HCT116 (cell line): ENCODE data around the gene CRYGC. TPM values are rescaled to one million over a fixed set of nuclear protein-coding genes. Genes with fewer than 3 reads are reported as not detected.
"Not testable (repeated sequence)": the region's sequence is repeated elsewhere in the genome, so short reads cannot be mapped to it uniquely, and the experiment has no call there.

Experiments used
- ATAC-seq: fragments of 200-7000 bp; cut with Tn5 transposase; 2 replicates; pipeline ENCODE4 v1.9.1; 2020; ENCODE audit warnings: mild to moderate bottlenecking, moderate library complexity
- BruUV-seq: library from RNA; stranded (reverse); fragments of 400-500 nt; replicated peaks from 2 replicates; lab custom pipeline; 2021; lab: Mats Ljungman, UMichigan
- CTCF ChIA-PET: fragments of 300-600 bp; sonication (Branson Sonifier 250); formaldehyde crosslinking; loops from one replicate; lab custom pipeline; 2021; ENCODE audit warnings: antibody characterized with exemption; lab: Charles Lee
- POLR2A ChIA-PET: fragments of 300-600, 350-600 bp; sonication (Branson Sonifier 250); formaldehyde crosslinking; loops from one replicate; lab custom pipeline; 2021; ENCODE audit warnings: antibody characterized with exemption; lab: Charles Lee
- RAD21 ChIA-PET, 2 experiments: fragments of 300-600 bp; sonication (Branson Sonifier 250); formaldehyde crosslinking; loops; one replicate each; lab custom pipeline; 2023; ENCODE audit warnings: low total read pairs in 2 of 2; ENCODE audit not compliant: uncharacterized antibody in 2 of 2, unreplicated experiment in 2 of 2, low non-redundant PET in 1 of 2; lab: Charles Lee
- DNase-seq: peaks from one replicate; pipeline ENCODE4 v3.0.0-alpha.2; 2010; ENCODE audit warnings: low read depth, low spot score
- H2AFZ ChIP-seq: fragments of 200-600 bp; shearing (Covaris generic), sonication (generic); 2 replicates; pipeline ENCODE4 v1.6.1; 2017; ENCODE audit warnings: low read depth, mixed run types, mixed read lengths, antibody characterized with exemption, low read length; ENCODE audit not compliant: poor library complexity, severe bottlenecking
- H3K27ac ChIP-seq: 2 replicates; pipeline ENCODE4 v1.5.1; 2012; ENCODE audit warnings: low read depth, low read length
- H3K27me3 ChIP-seq: fragments of 200-600 bp; sonication (generic); 2 replicates; pipeline ENCODE4 v1.6.1; 2016; ENCODE audit warnings: mixed run types, low read length, mixed read lengths; ENCODE audit not compliant: insufficient read depth
- H3K36me3 ChIP-seq, 2 experiments: fragments of 200-500 bp in 1 of 2; fragments of 200-600 bp in 1 of 2; sonication (Bioruptor generic) in 1 of 2; sonication (generic) in 1 of 2; 2 replicates each; pipeline versions ENCODE4 v1.5.1 to v1.6.1; 2014 to 2016; ENCODE audit warnings: low read length in 2 of 2, inconsistent platforms in 1 of 2, mixed read lengths in 1 of 2, mixed run types in 1 of 2; ENCODE audit not compliant: insufficient read depth in 2 of 2, control insufficient read depth in 1 of 2
- H3K4me1 ChIP-seq, 2 experiments: fragments of 200-600 bp in 1 of 2; sonication (generic) in 1 of 2; 2 replicates each; pipeline versions ENCODE4 v1.5.1 to v1.6.1; 2012 to 2017; ENCODE audit warnings: low read length in 2 of 2, inconsistent platforms in 1 of 2, mild to moderate bottlenecking in 1 of 2, mixed read lengths in 1 of 2, mixed run types in 1 of 2, moderate library complexity in 1 of 2; ENCODE audit not compliant: insufficient read depth in 2 of 2, control insufficient read depth in 1 of 2
- H3K4me2 ChIP-seq: fragments of 200-600 bp; sonication (generic); 2 replicates; pipeline ENCODE4 v1.6.1; 2017; ENCODE audit warnings: mixed run types, low read length, mixed read lengths
- H3K4me3 ChIP-seq, 2 experiments: fragments of 200-600 bp in 1 of 2; sonication (generic) in 1 of 2; replicated peaks in 1 of 2; 2 replicates each; pipeline ENCODE4 v1.5.1; 2011 to 2016; ENCODE audit warnings: low read length in 2 of 2, control low read depth in 1 of 2, low read depth in 1 of 2, mild to moderate bottlenecking in 1 of 2, mixed read lengths in 1 of 2, mixed run types in 1 of 2
- H3K79me2 ChIP-seq: fragments of 200-600 bp; sonication (generic); 2 replicates; pipeline ENCODE4 v1.6.1; 2017; ENCODE audit warnings: mild to moderate bottlenecking, mixed run types, low read length, moderate library complexity, mixed read lengths; ENCODE audit not compliant: insufficient read depth
- H3K9ac ChIP-seq: fragments of 200-600 bp; sonication (generic); 2 replicates; pipeline ENCODE4 v1.6.1; 2016; ENCODE audit warnings: low read length, mixed read lengths
- H3K9me2 ChIP-seq: fragments of 200-600 bp; sonication (generic), shearing (Covaris generic); 2 replicates; pipeline ENCODE4 v1.6.1; 2017; ENCODE audit warnings: mixed run types, mild to moderate bottlenecking, moderate library complexity; ENCODE audit not compliant: insufficient read depth
- H3K9me3 ChIP-seq, 2 experiments: fragments of 200-500 bp in 1 of 2; fragments of 200-600 bp in 1 of 2; sonication (Bioruptor generic) in 1 of 2; sonication (generic) in 1 of 2; 2 replicates each; pipeline ENCODE4 v1.6.1; 2014 to 2017; ENCODE audit warnings: low read length in 2 of 2, mixed read lengths in 2 of 2, inconsistent platforms in 1 of 2, low read depth in 1 of 2, mild to moderate bottlenecking in 1 of 2, mixed run types in 1 of 2, moderate library complexity in 1 of 2; ENCODE audit not compliant: control insufficient read depth in 1 of 2, insufficient read depth in 1 of 2
- H4K20me1 ChIP-seq: fragments of 200-600 bp; sonication (generic), shearing (Covaris generic); 2 replicates; pipeline ENCODE4 v1.6.1; 2017; ENCODE audit warnings: mixed run types, mild to moderate bottlenecking, moderate library complexity; ENCODE audit not compliant: insufficient read depth
- CEBPB ChIP-seq: IDR thresholded peaks from 2 replicates; pipeline ENCODE4 v1.6.1; 2012; ENCODE audit warnings: low read depth
- CTCF ChIP-seq, 3 experiments: fragments of 200-600 bp in 1 of 3; sonication (generic) in 1 of 3; IDR thresholded peaks in 2 of 3; conservative IDR thresholded peaks in 1 of 3; 2 replicates each; pipeline ENCODE4 v1.5.1; 2012 to 2017; ENCODE audit warnings: low read depth in 2 of 3, low read length in 2 of 3, antibody characterized with exemption in 1 of 3, borderline replicate concordance in 1 of 3, control low read depth in 1 of 3, mild to moderate bottlenecking in 1 of 3, mixed read lengths in 1 of 3, mixed run types in 1 of 3, moderate library complexity in 1 of 3; ENCODE audit not compliant: insufficient read depth in 1 of 3
- EGR1 ChIP-seq: IDR thresholded peaks from 2 replicates; pipeline ENCODE4 v1.6.1; 2012; ENCODE audit warnings: low read depth
- EZH2phosphoT487 ChIP-seq: fragments of 200-600 bp; IDR thresholded peaks from 2 replicates; pipeline ENCODE4 v1.6.1; 2018; ENCODE audit warnings: antibody characterized with exemption, borderline replicate concordance
- FOSL1 ChIP-seq: IDR thresholded peaks from 2 replicates; pipeline ENCODE4 v1.6.1; 2012; ENCODE audit warnings: low read depth
- JUND ChIP-seq: IDR thresholded peaks from 2 replicates; pipeline ENCODE4 v1.6.1; 2012
- MAX ChIP-seq: IDR thresholded peaks from 2 replicates; pipeline ENCODE4 v1.6.1; 2012
- POLR2A ChIP-seq: IDR thresholded peaks from 2 replicates; pipeline ENCODE4 v1.7.0; 2011; ENCODE audit warnings: borderline replicate concordance; ENCODE audit not compliant: insufficient read depth, insufficient read length; ENCODE audit errors: extremely low read depth
- RAD21 ChIP-seq: IDR thresholded peaks from 2 replicates; pipeline ENCODE4 v1.6.1; 2012; ENCODE audit warnings: low read depth, mild to moderate bottlenecking
- SIN3A ChIP-seq: IDR thresholded peaks from 2 replicates; pipeline ENCODE4 v1.6.1; 2012; ENCODE audit warnings: low read depth
- SP1 ChIP-seq: IDR thresholded peaks from 2 replicates; pipeline ENCODE4 v1.6.1; 2012; ENCODE audit warnings: low read depth
- SRF ChIP-seq: IDR thresholded peaks from 2 replicates; pipeline ENCODE4 v1.6.1; 2012; ENCODE audit warnings: low read depth
- TCF7L2 ChIP-seq: IDR thresholded peaks from 2 replicates; pipeline ENCODE4 v1.7.0; 2011; ENCODE audit warnings: borderline replicate concordance, inconsistent platforms; ENCODE audit not compliant: insufficient read depth, insufficient read length; ENCODE audit errors: extremely low read depth
- YY1 ChIP-seq: IDR thresholded peaks from 2 replicates; pipeline ENCODE4 v1.6.1; 2011; ENCODE audit warnings: low read length, low read depth, moderate library complexity, mild to moderate bottlenecking; ENCODE audit not compliant: insufficient replicate concordance; ENCODE audit errors: extremely low read depth
- ZFX ChIP-seq: fragments of 450-650 bp; IDR thresholded peaks from 2 replicates; pipeline ENCODE4 v1.6.1; 2017
- ZNF274 ChIP-seq: fragments of 200-500 bp; sonication (Bioruptor generic); IDR thresholded peaks from 2 replicates; pipeline ENCODE4 v1.6.1; 2014; ENCODE audit warnings: mild to moderate bottlenecking, low read depth, low read length, inconsistent platforms
- intact Hi-C: fragments of 100-400 bp; cut with micrococcal nuclease; formaldehyde crosslinking; loops from 2 replicates; pipeline ENCODE4 v1.10.0; 2022
- total RNA-seq: library from RNA; stranded (reverse); gene quantifications from one replicate; pipeline ENCODE4 v1.2.1, GENCODE V29; 2021; ENCODE audit not compliant: unreplicated experiment
- TF ChIP-seq, protein P1 (sequence below): IDR thresholded peaks from 2 replicates; pipeline ENCODE4 v1.6.1; 2012

Gene CRYGC
- total RNA-seq, 1 experiment from 2014 or later = not detected

GRCh38 chr2:208139447-208139846 lies 9.8 kb upstream of the CRYGC start (continued):
- TF ChIP-seq EGR1 = no peak

- H4K20me1 ChIP-seq, H3K36me3 ChIP-seq, H3K27me3 ChIP-seq, DNase-seq, H2AFZ ChIP-seq, ATAC-seq, BruUV-seq, H3K4me1 ChIP-seq, H3K4me3 ChIP-seq, H3K9ac ChIP-seq, POLR2A ChIA-PET, intact Hi-C loops, H3K4me2 ChIP-seq, H3K79me2 ChIP-seq, CTCF ChIA-PET, RAD21 ChIA-PET, H3K9me2 ChIP-seq, H3K27ac ChIP-seq, H3K9me3 ChIP-seq: not testable (repeated sequence)
Observed at GRCh38 chr2:208138334-208138733, 8.7 kb upstream of the CRYGC start.

DNA sequence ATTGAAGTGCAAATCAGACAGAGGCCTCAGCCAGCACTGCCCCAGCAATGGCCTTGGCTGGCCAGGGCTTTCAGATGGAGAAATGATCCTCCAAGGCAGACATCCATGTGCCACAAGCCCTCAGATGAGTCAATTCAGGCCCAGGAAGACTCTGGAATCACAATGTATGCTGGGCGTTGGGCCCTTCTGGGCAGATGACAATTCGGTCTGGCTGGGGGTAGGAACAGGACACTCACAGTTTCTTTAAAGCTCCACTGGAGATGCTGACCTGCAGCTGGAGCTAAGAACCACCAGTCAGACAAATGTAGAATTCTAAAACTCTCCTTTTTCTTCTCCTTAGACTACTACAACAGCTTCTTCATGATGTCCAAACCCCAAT lies 7.1 kb upstream of the CRYGC start:
- intact Hi-C loops = no loop called here
- H3K27me3 ChIP-seq = no peaks in the 10 kb centered on the region
- ChIA-PET CTCF (no interaction called here), POLR2A (no interaction called here), RAD21 (no interaction called here)
- no TSS peak for BruUV-seq
- no peaks in the 10 kb centered on the region for H3K4me1 ChIP-seq
- no peaks in the 10 kb centered on the region for H3K79me2 ChIP-seq
- H3K9me2 ChIP-seq = no peaks in the 10 kb centered on the region
- H3K9me3 ChIP-seq = no peaks in the 10 kb centered on the region
- no peak overlapping the region for H3K4me3 ChIP-seq
- H3K4me2 ChIP-seq = no peak overlapping the region
- no peaks in the 10 kb centered on the region for H4K20me1 ChIP-seq
- ATAC-seq (no peak), DNase-seq (no peak)
- no peak overlapping the region for H3K27ac ChIP-seq
- no peak overlapping the region for H2AFZ ChIP-seq
- no peaks in the 10 kb centered on the region for H3K36me3 ChIP-seq
- H3K9ac ChIP-seq = no peak overlapping the region
- TF ChIP-seq TCF7L2 (no peak), MAX (no peak), POLR2A (no peak), EGR1 (no peak), JUND (no peak), SIN3A (no peak), FOSL1 (no peak), SP1 (no peak), EZH2phosphoT487 (no peak), RAD21 (no peak), ZFX (no peak), ZNF274 (no peak), YY1 (no peak), SRF (no peak), CEBPB (no peak), CTCF (IDR thresholded peaks at IDR 0.05 in 2 of 3, conservative IDR thresholded peaks at IDR 0.05 in 1 of 3; ENCODE audit: borderline replicate concordance in 1 of 3, insufficient read depth in 1 of 3, low read depth in 2 of 3, low read length in 2 of 3) (no peak)
- TF ChIP-seq, protein P1, sequence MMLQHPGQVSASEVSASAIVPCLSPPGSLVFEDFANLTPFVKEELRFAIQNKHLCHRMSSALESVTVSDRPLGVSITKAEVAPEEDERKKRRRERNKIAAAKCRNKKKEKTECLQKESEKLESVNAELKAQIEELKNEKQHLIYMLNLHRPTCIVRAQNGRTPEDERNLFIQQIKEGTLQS = no peak
